Duodenal mucosa (tissue), 2 donors: ENCODE measurements around the gene TTC28.

Experiments
- H3K27ac ChIP-seq: one replicate; pipeline ENCODE4 v1.7.0; 2013; ENCODE audit warnings: low read depth, low read length
- H3K27me3 ChIP-seq, 2 donors: one replicate each; pipeline ENCODE4 v1.7.0; 2013; ENCODE audit warnings: low read length in 2 of 2, control low read depth in 1 of 2; ENCODE audit not compliant: insufficient read depth in 2 of 2, control insufficient read depth in 1 of 2
- H3K36me3 ChIP-seq, 2 donors: one replicate each; pipeline ENCODE4 v1.7.0; 2013; ENCODE audit warnings: low read length in 2 of 2, control low read depth in 1 of 2; ENCODE audit not compliant: insufficient read depth in 2 of 2, control insufficient read depth in 1 of 2
- H3K4me1 ChIP-seq, 2 donors: one replicate each; pipeline ENCODE4 v1.7.0; 2013; ENCODE audit warnings: low read length in 2 of 2, control low read depth in 1 of 2; ENCODE audit not compliant: insufficient read depth in 2 of 2, control insufficient read depth in 1 of 2
- H3K4me3 ChIP-seq, 2 donors: one replicate each; pipeline ENCODE4 v1.7.0; 2013; ENCODE audit warnings: low read length in 2 of 2, low read depth in 1 of 2
- H3K9ac ChIP-seq, 2 donors: one replicate each; pipeline ENCODE4 v1.7.0; 2013; ENCODE audit warnings: low read length in 2 of 2, low read depth in 1 of 2
- H3K9me3 ChIP-seq, 2 donors: one replicate each; pipeline ENCODE4 v1.7.0; 2013; ENCODE audit warnings: low read length in 2 of 2, control low read depth in 1 of 2; ENCODE audit not compliant: control insufficient read depth in 1 of 2

Gene TTC28

DNA sequence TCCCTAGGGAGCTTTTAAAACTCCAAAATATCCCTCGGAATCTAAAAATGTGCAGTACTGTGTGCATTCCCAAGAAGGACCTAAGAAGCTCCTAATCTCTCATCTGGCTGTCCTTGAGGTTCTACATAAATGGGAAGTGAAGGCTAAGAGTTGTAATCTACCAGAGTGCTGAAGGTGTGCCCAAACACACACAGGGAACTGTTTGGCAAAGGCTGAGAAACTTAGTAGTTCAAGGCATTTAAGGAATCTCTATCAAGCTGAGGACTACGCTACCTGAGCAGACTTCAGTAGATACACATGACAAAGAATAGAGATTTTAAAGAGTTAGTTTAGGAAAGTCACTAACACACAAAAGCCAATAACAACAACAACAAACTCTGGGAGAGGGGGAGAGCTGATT lies 71.1 kb downstream of the TTC28 start:
- H3K27me3 ChIP-seq, result no peaks in the 10 kb centered on the region
- H3K4me1 ChIP-seq, result no peaks in the 10 kb centered on the region
- no peaks in the 10 kb centered on the region for H3K36me3 ChIP-seq
- H3K27ac ChIP-seq, result no peak overlapping the region
- no peaks in the 10 kb centered on the region for H3K9me3 ChIP-seq
- H3K4me3 ChIP-seq, result no peak overlapping the region
- H3K9ac ChIP-seq, result no peak overlapping the region

DNA sequence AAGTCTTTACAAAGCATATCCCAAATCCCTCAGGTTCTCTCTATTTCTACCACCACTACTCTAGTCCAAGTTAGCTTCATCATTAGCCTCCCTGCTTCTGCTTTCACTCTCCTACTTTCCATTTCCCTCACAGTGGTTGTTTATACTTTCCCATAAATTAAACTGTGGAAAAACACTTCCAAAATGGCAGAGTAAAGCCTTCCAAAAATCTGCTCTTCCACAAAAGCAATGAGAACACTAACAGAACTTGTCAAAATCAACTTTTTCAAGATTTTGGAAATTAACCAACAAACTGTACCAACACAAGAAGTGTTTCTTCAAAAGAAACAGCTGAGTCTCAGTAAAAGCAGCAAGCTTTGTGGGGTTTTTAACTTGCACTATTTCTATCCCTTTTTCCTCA lies 71.8 kb downstream of the TTC28 start:
- Histone ChIP-seq H3K4me1 (no peaks in the 10 kb centered on the region), H3K36me3 (no peaks in the 10 kb centered on the region), H3K27ac (no peak overlapping the region), H3K9ac (no peak overlapping the region), H3K27me3 (no peaks in the 10 kb centered on the region), H3K4me3 (no peak overlapping the region), H3K9me3 (no peaks in the 10 kb centered on the region)

DNA sequence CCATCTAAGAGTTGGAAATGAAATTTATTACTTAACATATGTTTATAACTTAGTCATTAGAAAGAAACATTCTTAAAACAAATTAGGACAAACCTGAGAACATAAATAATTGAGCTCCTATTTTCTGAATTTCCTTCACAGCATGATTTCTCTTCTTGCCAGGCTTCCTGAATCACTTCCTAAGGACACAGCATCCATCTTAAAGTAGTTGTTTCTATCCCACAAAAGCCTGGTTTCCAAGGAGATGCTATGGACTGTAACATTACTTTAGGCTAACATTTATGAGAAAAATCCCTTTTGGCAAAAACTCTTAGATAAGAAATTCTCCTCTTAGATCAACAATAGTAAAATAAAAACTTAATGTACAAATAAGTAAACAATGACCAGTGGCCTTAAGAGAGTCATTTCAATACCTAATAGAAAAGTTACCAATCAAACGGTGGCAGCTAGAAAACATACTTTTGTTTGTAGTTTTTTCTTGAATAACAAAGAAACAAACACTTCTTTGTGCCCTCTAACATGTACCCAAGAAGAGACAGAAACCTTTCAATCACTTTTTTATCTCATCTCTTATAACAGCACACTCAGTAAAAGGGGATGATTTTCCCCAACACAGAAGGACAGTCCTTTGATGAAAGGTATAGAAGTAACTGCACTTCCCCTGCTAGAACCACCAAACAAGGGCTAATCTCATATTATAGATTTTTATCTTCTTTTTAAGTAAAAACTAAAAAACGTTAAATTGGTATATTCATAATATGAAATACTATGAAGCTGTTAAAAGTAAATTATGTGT lies 74.5 kb downstream of the TTC28 start:
- Histone ChIP-seq H3K9ac (no peak overlapping the region), H3K27me3 (no peaks in the 10 kb centered on the region), H3K36me3 (no peaks in the 10 kb centered on the region), H3K4me3 (no peak overlapping the region), H3K27ac (no peak overlapping the region), H3K9me3 (no peaks in the 10 kb centered on the region), H3K4me1 (no peaks in the 10 kb centered on the region)

GRCh38 chr22:28601915-28602314 lies 77.7 kb downstream of the TTC28 start:
- Histone ChIP-seq H3K27me3 (no peaks in the 10 kb centered on the region), H3K9ac (no peak overlapping the region)

GRCh38 chr22:28600546-28601143 lies 79.0 kb downstream of the TTC28 start:
- Histone ChIP-seq H3K27ac (no peak overlapping the region), H3K36me3 (no peaks in the 10 kb centered on the region), H3K9me3 (no peaks in the 10 kb centered on the region), H3K4me1 (no peaks in the 10 kb centered on the region), H3K4me3 (no peak overlapping the region), H3K27me3 (no peaks in the 10 kb centered on the region), H3K9ac (no peak overlapping the region)

More at GRCh38 chr22:28601915-28602314, 77.7 kb downstream of the TTC28 start:
- no peaks in the 10 kb centered on the region for H3K4me1 ChIP-seq
- H3K4me3 ChIP-seq, result no peak overlapping the region
- H3K36me3 ChIP-seq, result no peaks in the 10 kb centered on the region
- no peak overlapping the region for H3K27ac ChIP-seq
- no peaks in the 10 kb centered on the region for H3K9me3 ChIP-seq

DNA sequence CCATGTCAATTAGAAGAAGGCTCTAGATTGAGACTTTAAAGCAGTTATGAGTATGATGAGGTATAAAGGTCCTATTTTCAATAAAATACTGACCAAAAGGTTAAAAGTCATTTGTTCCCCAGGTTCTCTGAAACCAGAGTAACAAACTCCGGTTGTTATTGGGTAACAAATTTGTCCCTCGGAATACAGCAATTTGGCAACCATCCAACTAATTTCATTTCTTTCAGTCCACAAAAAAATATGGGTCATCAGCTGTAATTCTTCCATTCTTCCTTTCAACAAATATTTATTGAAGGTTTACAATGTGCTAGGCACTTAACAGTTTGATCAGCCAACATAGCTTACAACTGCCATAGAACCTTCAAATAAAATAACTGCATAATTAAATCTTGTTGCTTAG lies 79.9 kb downstream of the TTC28 start:
- Histone ChIP-seq H3K4me3 (no peak overlapping the region), H3K9ac (no peak overlapping the region), H3K27me3 (no peaks in the 10 kb centered on the region), H3K4me1 (no peaks in the 10 kb centered on the region), H3K27ac (no peak overlapping the region), H3K36me3 (no peaks in the 10 kb centered on the region), H3K9me3 (no peaks in the 10 kb centered on the region)

DNA sequence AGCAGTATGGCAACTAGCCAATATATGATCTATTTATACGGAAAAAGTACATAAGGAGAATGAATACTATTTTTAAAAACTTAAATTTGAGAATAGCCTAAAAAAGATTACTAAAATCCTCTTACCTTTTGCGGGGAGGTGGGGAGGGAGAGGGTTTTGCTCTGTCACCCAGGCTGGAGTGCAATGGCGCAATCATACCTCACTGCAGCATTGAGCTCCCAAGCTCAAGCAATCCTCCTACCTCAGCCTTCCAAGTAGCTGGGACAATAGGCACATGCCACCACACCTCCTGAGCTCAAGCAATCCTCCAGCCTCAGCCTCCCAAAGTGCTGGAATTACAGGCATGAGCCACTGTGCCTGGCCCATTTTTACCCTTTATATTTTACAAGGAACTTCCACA lies 82.0 kb downstream of the TTC28 start:
- Histone ChIP-seq H3K27me3 (no peaks in the 10 kb centered on the region), H3K9me3 (no peaks in the 10 kb centered on the region), H3K27ac (no peak overlapping the region), H3K36me3 (no peaks in the 10 kb centered on the region), H3K4me3 (no peak overlapping the region), H3K4me1 (no peaks in the 10 kb centered on the region), H3K9ac (no peak overlapping the region)

GRCh38 chr22:28594797-28595462 lies 84.7 kb downstream of the TTC28 start:
- Histone ChIP-seq H3K27me3 (no peaks in the 10 kb centered on the region), H3K9ac (no peak overlapping the region), H3K27ac (no peak overlapping the region), H3K4me3 (no peak overlapping the region), H3K36me3 (no peaks in the 10 kb centered on the region), H3K4me1 (no peaks in the 10 kb centered on the region), H3K9me3 (no peaks in the 10 kb centered on the region)

GRCh38 chr22:28594076-28594796 lies 85.4 kb downstream of the TTC28 start:
- Histone ChIP-seq H3K4me3 (no peak overlapping the region), H3K9me3 (no peaks in the 10 kb centered on the region), H3K27me3 (no peaks in the 10 kb centered on the region), H3K27ac (no peak overlapping the region), H3K4me1 (no peaks in the 10 kb centered on the region), H3K36me3 (no peaks in the 10 kb centered on the region), H3K9ac (no peak overlapping the region)

DNA sequence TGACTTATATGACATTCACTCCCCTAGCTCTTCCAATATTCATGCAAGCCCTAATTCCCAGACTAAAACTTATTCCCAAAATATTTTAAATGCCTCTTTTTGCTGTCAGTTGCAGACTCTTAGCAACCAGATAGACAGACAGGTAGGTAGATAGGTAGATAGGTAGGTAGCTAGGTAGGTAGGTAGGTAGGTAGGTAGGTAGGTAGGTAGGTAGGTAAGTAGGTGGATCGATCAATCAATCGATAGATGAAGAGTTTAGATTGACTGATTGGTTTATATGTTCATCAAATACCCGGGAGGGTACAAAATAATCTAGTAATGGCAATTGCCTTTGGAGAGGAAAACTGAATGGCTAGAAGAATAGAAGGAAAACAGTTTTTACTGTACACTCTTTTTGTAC lies 86.3 kb downstream of the TTC28 start:
- H3K36me3 ChIP-seq, result no peaks in the 10 kb centered on the region
- H3K9me3 ChIP-seq, result no peaks in the 10 kb centered on the region
- H3K27ac ChIP-seq, result no peak overlapping the region
- H3K9ac ChIP-seq, result no peak overlapping the region
- no peaks in the 10 kb centered on the region for H3K4me1 ChIP-seq
- H3K27me3 ChIP-seq, result no peaks in the 10 kb centered on the region
- no peak overlapping the region for H3K4me3 ChIP-seq
